SH-SY5Y (cell line): Measurements from ENCODE around the gene RAN.

ENCODE experiments used
- GATA2 ChIP-seq: IDR thresholded peaks from 2 replicates; pipeline ENCODE4 v1.6.1; 2011; ENCODE audit warnings: mild to moderate bottlenecking, low read depth, low read length
- GATA3 ChIP-seq: IDR thresholded peaks from 2 replicates; pipeline ENCODE4 v1.6.1; 2011; ENCODE audit warnings: low read depth, mild to moderate bottlenecking, low read length, moderate library complexity

- TF ChIP-seq GATA2: no peak
- TF ChIP-seq GATA3: no peak
These were observed 1.4 kb downstream of the RAN start for GRCh38 chr12:130873106-130873795.
